ENCODE data around the gene NACC2.

NACC2 gene

GRCh38 chr9:136013524-136014034 lies 81.5 kb downstream of the NACC2 start:
- H3K4me1 ChIP-seq (ENCODE audit: insufficient read depth, low read length) = peaks cover 12% of the 10 kb centered on the region; the same call in 1 of the 2 replicates

GRCh38 chr9:136013116-136013515 lies 82.0 kb downstream of the NACC2 start:
- no peaks in the 10 kb centered on the region for H3K27me3 ChIP-seq (ENCODE audit: insufficient read depth, low read length)
- no peak overlapping the region for H3K27ac ChIP-seq (ENCODE audit: low read length)
- no peak overlapping the region for H3K4me3 ChIP-seq (ENCODE audit: low read length)
- no peaks in the 10 kb centered on the region for H3K36me3 ChIP-seq (ENCODE audit: insufficient read depth, low read depth, low read length)
- H3K9me3 ChIP-seq (ENCODE audit: insufficient read depth, low read depth, low read length) = no peaks in the 10 kb centered on the region
- H3K9ac ChIP-seq (ENCODE audit: low read depth, low read length) = no peak overlapping the region
- H3K4me1 ChIP-seq (ENCODE audit: insufficient read depth, low read length) = peaks cover 12% of the 10 kb centered on the region; the same call in 1 of the 2 replicates

More at GRCh38 chr9:136013524-136014034, 81.5 kb downstream of the NACC2 start:
- Histone ChIP-seq H3K9me3 (ENCODE audit: insufficient read depth, low read depth, low read length) (no peaks in the 10 kb centered on the region), H3K4me3 (ENCODE audit: low read length) (no peak overlapping the region), H3K27me3 (ENCODE audit: insufficient read depth, low read length) (no peaks in the 10 kb centered on the region), H3K9ac (ENCODE audit: low read depth, low read length) (no peak overlapping the region), H3K36me3 (ENCODE audit: insufficient read depth, low read depth, low read length) (no peaks in the 10 kb centered on the region), H3K27ac (ENCODE audit: low read length) (no peak overlapping the region)

DNA sequence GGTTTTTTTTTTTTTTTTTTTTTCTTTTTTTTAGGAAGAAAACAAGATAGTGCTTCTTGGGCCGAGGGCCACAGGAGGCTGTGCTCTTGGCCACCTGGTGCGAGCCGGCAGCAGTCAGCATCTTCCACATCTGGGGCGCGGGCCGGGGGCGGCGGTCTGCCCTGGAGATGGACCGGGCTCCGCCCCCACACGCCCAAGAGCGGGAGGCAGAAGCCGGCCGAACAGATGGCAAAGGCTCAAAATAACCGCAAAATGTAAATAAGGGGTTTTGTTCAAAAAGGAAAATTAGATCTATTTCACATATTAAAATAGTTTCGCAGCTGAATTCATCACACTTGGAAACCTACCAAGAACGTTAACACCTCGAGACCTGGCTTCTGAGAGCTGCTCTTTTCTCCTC lies 82.4 kb downstream of the NACC2 start:
- no peaks in the 10 kb centered on the region for H3K9me3 ChIP-seq (ENCODE audit: insufficient read depth, low read depth, low read length)
- H3K4me3 ChIP-seq (ENCODE audit: low read length) = no peak overlapping the region
- no peaks in the 10 kb centered on the region for H3K36me3 ChIP-seq (ENCODE audit: insufficient read depth, low read depth, low read length)
- H3K9ac ChIP-seq (ENCODE audit: low read depth, low read length) = no peak overlapping the region
- H3K27me3 ChIP-seq (ENCODE audit: insufficient read depth, low read length) = no peaks in the 10 kb centered on the region
- no peak overlapping the region for H3K27ac ChIP-seq (ENCODE audit: low read length)
- peaks cover 12% of the 10 kb centered on the region; the same call in 1 of the 2 replicates for H3K4me1 ChIP-seq (ENCODE audit: insufficient read depth, low read length)

DNA sequence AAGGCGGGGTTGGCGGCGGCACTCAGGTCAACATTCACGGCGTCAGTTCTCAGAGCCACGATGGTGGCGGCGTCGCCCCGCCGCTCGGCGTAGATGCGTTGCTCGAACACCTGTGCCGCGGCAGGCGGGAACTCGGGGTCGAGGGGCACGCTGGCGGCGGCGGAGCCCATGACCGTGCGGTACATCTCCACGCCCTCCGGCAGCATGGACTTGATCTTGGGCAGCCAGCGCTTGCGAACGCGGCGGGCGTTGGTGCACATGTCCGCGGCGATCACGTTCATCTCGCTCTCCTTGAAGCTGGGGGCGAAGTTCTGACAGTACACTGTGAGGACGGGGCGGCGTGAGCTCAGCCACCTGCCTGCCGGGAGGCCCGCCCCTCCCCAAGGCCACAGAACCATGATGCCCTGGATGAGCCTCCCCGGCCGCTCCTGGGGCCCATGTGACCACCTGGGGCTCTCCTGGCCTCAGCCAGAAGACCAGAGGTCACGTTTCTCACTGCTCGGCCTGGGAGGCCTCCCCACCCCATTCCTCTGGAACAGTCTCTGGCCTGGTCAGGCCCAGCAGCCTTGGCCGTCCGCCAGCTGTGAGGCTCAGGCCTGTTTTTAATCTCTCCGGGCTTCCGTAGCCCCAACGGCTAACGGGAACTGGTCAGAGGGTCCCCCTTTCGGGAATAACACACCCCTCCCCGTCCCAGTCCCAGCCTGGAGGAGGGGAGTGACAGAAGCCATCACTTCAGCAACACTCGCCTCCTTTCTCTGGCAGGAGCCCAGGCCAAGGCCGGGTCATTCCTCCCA lies 83.2 kb downstream of the NACC2 start:
- Histone ChIP-seq H3K27me3 (ENCODE audit: insufficient read depth, low read length) (no peaks in the 10 kb centered on the region), H3K9ac (ENCODE audit: low read depth, low read length) (no peak overlapping the region), H3K27ac (ENCODE audit: low read length) (no peak overlapping the region), H3K4me1 (ENCODE audit: insufficient read depth, low read length) (peaks cover 16% of the 10 kb centered on the region; the same call in 1 of the 2 replicates), H3K36me3 (ENCODE audit: insufficient read depth, low read depth, low read length) (no peaks in the 10 kb centered on the region), H3K9me3 (ENCODE audit: insufficient read depth, low read depth, low read length) (no peaks in the 10 kb centered on the region), H3K4me3 (ENCODE audit: low read length) (no peak overlapping the region)

- H3K9ac ChIP-seq (ENCODE audit: low read depth, low read length) = no peak overlapping the region; the same call in 1 of the 2 replicates
- no peaks in the 10 kb centered on the region for H3K27me3 ChIP-seq (ENCODE audit: insufficient read depth, low read length)
- no peaks in the 10 kb centered on the region for H3K9me3 ChIP-seq (ENCODE audit: insufficient read depth, low read depth, low read length)
- no peak overlapping the region for H3K27ac ChIP-seq (ENCODE audit: low read length)
- H3K36me3 ChIP-seq (ENCODE audit: insufficient read depth, low read depth, low read length) = no peaks in the 10 kb centered on the region
- H3K4me3 ChIP-seq (ENCODE audit: low read length) = peak overlapping the region; percentile 29; the same call in 1 of the 2 replicates
- H3K4me1 ChIP-seq (ENCODE audit: insufficient read depth, low read length) = peaks cover 22% of the 10 kb centered on the region
These were observed 83.8 kb downstream of the NACC2 start for GRCh38 chr9:136011376-136011702.

- Histone ChIP-seq H3K9ac (ENCODE audit: low read depth, low read length) (peak overlapping the region; percentile 6; the same call in 1 of the 2 replicates), H3K4me1 (ENCODE audit: insufficient read depth, low read length) (peaks cover 25% of the 10 kb centered on the region), H3K9me3 (ENCODE audit: insufficient read depth, low read depth, low read length) (no peaks in the 10 kb centered on the region), H3K27ac (ENCODE audit: low read length) (no peak overlapping the region), H3K4me3 (ENCODE audit: low read length) (peak overlapping the region; percentile 29; the same call in 1 of the 2 replicates), H3K27me3 (ENCODE audit: insufficient read depth, low read length) (no peaks in the 10 kb centered on the region), H3K36me3 (ENCODE audit: insufficient read depth, low read depth, low read length) (no peaks in the 10 kb centered on the region)
These were observed 84.3 kb downstream of the NACC2 start for GRCh38 chr9:136010615-136011361.

GRCh38 chr9:136010176-136010575 lies 84.9 kb downstream of the NACC2 start:
- no peak overlapping the region for H3K27ac ChIP-seq (ENCODE audit: low read length)
- H3K27me3 ChIP-seq (ENCODE audit: insufficient read depth, low read length) = no peaks in the 10 kb centered on the region
- H3K4me3 ChIP-seq (ENCODE audit: low read length) = no peak overlapping the region
- no peaks in the 10 kb centered on the region for H3K36me3 ChIP-seq (ENCODE audit: insufficient read depth, low read depth, low read length)
- H3K9me3 ChIP-seq (ENCODE audit: insufficient read depth, low read depth, low read length) = no peaks in the 10 kb centered on the region
- H3K4me1 ChIP-seq (ENCODE audit: insufficient read depth, low read length) = peaks cover 31% of the 10 kb centered on the region
- no peak overlapping the region for H3K9ac ChIP-seq (ENCODE audit: low read depth, low read length)

DNA sequence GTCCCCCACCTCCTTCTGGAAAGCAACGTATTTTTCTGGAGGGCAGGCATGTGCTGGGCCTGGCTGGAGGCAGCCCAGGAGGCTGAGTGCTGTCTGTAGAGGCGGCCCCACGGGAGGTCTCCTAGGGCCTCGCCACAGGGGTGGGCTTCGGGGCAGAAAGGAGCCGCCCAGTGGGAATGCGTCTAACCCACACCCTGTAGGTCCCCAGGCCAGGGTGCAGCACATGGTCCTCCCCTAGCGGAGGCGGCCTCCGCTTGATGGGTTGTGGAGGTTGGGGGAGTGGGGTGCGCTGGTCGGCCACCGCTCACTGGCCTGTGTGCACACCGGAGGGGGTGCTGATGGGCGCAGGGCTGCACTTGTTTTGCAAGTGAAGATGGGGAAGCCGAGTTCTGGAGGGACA lies 85.6 kb downstream of the NACC2 start:
- no peak overlapping the region for H3K4me3 ChIP-seq (ENCODE audit: low read length)
- H3K27me3 ChIP-seq (ENCODE audit: insufficient read depth, low read length) = no peaks in the 10 kb centered on the region
- no peak overlapping the region for H3K27ac ChIP-seq (ENCODE audit: low read length)
- peaks cover 35% of the 10 kb centered on the region for H3K4me1 ChIP-seq (ENCODE audit: insufficient read depth, low read length)
- no peaks in the 10 kb centered on the region for H3K36me3 ChIP-seq (ENCODE audit: insufficient read depth, low read depth, low read length)
- H3K9me3 ChIP-seq (ENCODE audit: insufficient read depth, low read depth, low read length) = no peaks in the 10 kb centered on the region
- no peak overlapping the region for H3K9ac ChIP-seq (ENCODE audit: low read depth, low read length)

DNA sequence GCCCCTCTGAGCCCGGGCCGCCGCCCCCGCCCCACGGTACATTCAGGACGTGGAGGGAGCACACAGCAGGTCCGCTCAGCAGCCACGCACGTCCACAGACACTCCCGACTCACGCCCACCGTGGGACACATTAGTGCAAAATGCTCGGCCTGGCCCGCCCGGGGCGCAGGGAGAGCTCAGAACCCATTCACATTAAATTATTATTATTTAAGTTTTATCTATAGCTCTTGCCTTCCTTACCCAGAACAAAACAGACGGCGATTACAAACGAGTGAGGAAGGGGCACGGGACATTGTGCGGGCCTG lies 86.4 kb downstream of the NACC2 start:
- Histone ChIP-seq H3K9ac (ENCODE audit: low read depth, low read length) (no peak overlapping the region), H3K9me3 (ENCODE audit: insufficient read depth, low read depth, low read length) (no peaks in the 10 kb centered on the region), H3K27ac (ENCODE audit: low read length) (no peak overlapping the region), H3K4me3 (ENCODE audit: low read length) (no peak overlapping the region), H3K36me3 (ENCODE audit: insufficient read depth, low read depth, low read length) (no peaks in the 10 kb centered on the region), H3K4me1 (ENCODE audit: insufficient read depth, low read length) (peaks cover 35% of the 10 kb centered on the region), H3K27me3 (ENCODE audit: insufficient read depth, low read length) (no peaks in the 10 kb centered on the region)

GRCh38 chr9:136007934-136008692 lies 87.0 kb downstream of the NACC2 start:
- Histone ChIP-seq H3K9ac (ENCODE audit: low read depth, low read length) (no peak overlapping the region), H3K9me3 (ENCODE audit: insufficient read depth, low read depth, low read length) (no peaks in the 10 kb centered on the region), H3K27me3 (ENCODE audit: insufficient read depth, low read length) (no peaks in the 10 kb centered on the region), H3K4me3 (ENCODE audit: low read length) (no peak overlapping the region), H3K36me3 (ENCODE audit: insufficient read depth, low read depth, low read length) (no peaks in the 10 kb centered on the region), H3K27ac (ENCODE audit: low read length) (no peak overlapping the region), H3K4me1 (ENCODE audit: insufficient read depth, low read length) (peaks cover 35% of the 10 kb centered on the region)

DNA sequence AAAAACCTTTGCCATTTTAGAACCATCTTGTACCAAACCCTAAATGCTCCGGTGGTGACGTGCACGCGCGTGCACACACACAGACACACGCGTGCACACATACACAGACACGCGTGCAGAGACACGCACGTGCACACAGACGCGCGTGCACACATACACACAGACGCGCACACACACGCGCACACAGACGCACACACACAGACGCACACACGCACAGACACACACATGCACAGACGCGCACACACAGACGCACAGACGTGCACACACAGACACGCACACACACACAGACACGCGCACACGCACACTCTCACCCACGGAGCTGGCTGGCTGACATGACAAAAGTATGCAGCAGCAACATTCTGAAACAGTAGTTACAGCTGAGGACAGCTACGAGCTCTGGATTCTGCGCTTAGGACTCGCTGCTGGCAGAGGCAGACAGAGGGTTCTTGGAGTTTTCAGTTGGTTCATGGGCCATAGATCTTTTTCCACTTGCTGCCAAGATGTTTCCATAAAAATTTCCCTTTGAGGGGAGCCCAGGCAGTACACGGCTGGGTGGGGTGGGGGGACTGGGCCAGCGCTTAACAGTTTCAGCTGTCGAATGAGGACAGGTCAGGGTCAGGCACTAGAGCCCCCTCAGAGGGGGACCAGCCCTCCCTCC lies 87.7 kb downstream of the NACC2 start:
- Histone ChIP-seq H3K36me3 (ENCODE audit: insufficient read depth, low read depth, low read length) (no peaks in the 10 kb centered on the region), H3K9ac (ENCODE audit: low read depth, low read length) (no peak overlapping the region), H3K4me1 (ENCODE audit: insufficient read depth, low read length) (peaks cover 35% of the 10 kb centered on the region), H3K27me3 (ENCODE audit: insufficient read depth, low read length) (no peaks in the 10 kb centered on the region), H3K27ac (ENCODE audit: low read length) (no peak overlapping the region), H3K4me3 (ENCODE audit: low read length) (no peak overlapping the region), H3K9me3 (ENCODE audit: insufficient read depth, low read depth, low read length) (no peaks in the 10 kb centered on the region)
